Measurements from ENCODE around the gene SH3RF3. TPM values are rescaled to one million over a fixed set of nuclear protein-coding genes. Genes with fewer than 3 reads are reported as not detected.

Gene SH3RF3
- total RNA-seq, 1 donor from 2014 or later, result 1.3 TPM

- Mint-ChIP-seq H3K4me1 (ENCODE audit: low read depth) (no peaks in the 10 kb centered on the region), H3K27ac (no peak overlapping the region), H3K9me3 (ENCODE audit: low read depth) (no peaks in the 10 kb centered on the region), H3K4me3 (ENCODE audit: low read depth) (no peak overlapping the region), H3K36me3 (ENCODE audit: insufficient read depth) (no peaks in the 10 kb centered on the region), H3K27me3 (no peaks in the 10 kb centered on the region)
- no peak for TF ChIP-seq CTCF (IDR thresholded peaks at IDR 0.05; ENCODE audit: unreplicated experiment)
- no peak for DNase-seq (ENCODE audit: low spot score, unreplicated experiment)
Measured at GRCh38 chr2:109451671-109452070, 322.7 kb downstream of the SH3RF3 start.

GRCh38 chr2:109452318-109453305 is 323.6 kb downstream of the SH3RF3 start:
- no peak for TF ChIP-seq CTCF (IDR thresholded peaks at IDR 0.05; ENCODE audit: unreplicated experiment)
- Mint-ChIP-seq H3K36me3 (ENCODE audit: insufficient read depth) (no peaks in the 10 kb centered on the region), H3K9me3 (ENCODE audit: low read depth) (no peaks in the 10 kb centered on the region), H3K4me1 (ENCODE audit: low read depth) (no peaks in the 10 kb centered on the region), H3K4me3 (ENCODE audit: low read depth) (no peak overlapping the region), H3K27me3 (no peaks in the 10 kb centered on the region), H3K27ac (no peak overlapping the region)
- no peak for DNase-seq (ENCODE audit: low spot score, unreplicated experiment)

GRCh38 chr2:109453371-109453995 is 324.5 kb downstream of the SH3RF3 start:
- H3K4me1 Mint-ChIP-seq (ENCODE audit: low read depth), result no peaks in the 10 kb centered on the region
- no peak overlapping the region for H3K27ac Mint-ChIP-seq
- no peak overlapping the region for H3K4me3 Mint-ChIP-seq (ENCODE audit: low read depth)

GRCh38 chr2:109454304-109454703 is 325.3 kb downstream of the SH3RF3 start:
- H3K4me3 Mint-ChIP-seq (ENCODE audit: low read depth), result no peak overlapping the region

More at GRCh38 chr2:109453371-109453995, 324.5 kb downstream of the SH3RF3 start:
- no peaks in the 10 kb centered on the region for H3K9me3 Mint-ChIP-seq (ENCODE audit: low read depth)
- no peaks in the 10 kb centered on the region for H3K36me3 Mint-ChIP-seq (ENCODE audit: insufficient read depth)
- no peaks in the 10 kb centered on the region for H3K27me3 Mint-ChIP-seq
- no peak for DNase-seq (ENCODE audit: low spot score, unreplicated experiment)
- no peak for TF ChIP-seq CTCF (IDR thresholded peaks at IDR 0.05; ENCODE audit: unreplicated experiment)

More at GRCh38 chr2:109454304-109454703, 325.3 kb downstream of the SH3RF3 start:
- no peaks in the 10 kb centered on the region for H3K36me3 Mint-ChIP-seq (ENCODE audit: insufficient read depth)
- no peak for TF ChIP-seq CTCF (IDR thresholded peaks at IDR 0.05; ENCODE audit: unreplicated experiment)
- no peaks in the 10 kb centered on the region for H3K9me3 Mint-ChIP-seq (ENCODE audit: low read depth)
- H3K27me3 Mint-ChIP-seq, result no peaks in the 10 kb centered on the region
- H3K27ac Mint-ChIP-seq, result no peak overlapping the region
- no peaks in the 10 kb centered on the region for H3K4me1 Mint-ChIP-seq (ENCODE audit: low read depth)
- no peak for DNase-seq (ENCODE audit: low spot score, unreplicated experiment)
